Measurements from ENCODE around the gene VPS37C. TPM values are rescaled to one million over a fixed set of nuclear protein-coding genes. Genes with fewer than 3 reads are reported as not detected.

The VPS37C gene
- total and polyA plus RNA-seq, 2 of the 13 experiments (the other 11 are each of a cell fraction or from before 2014, with no cell fraction given): 7.5 to 8.8 TPM

- TF ChIP-seq ZNF687 (CRISPR knock-in tag; IDR thresholded peaks at IDR 0.05) (peak; percentile 81), IRX3 (CRISPR knock-in tag; IDR thresholded peaks at IDR 0.05; ENCODE audit: borderline replicate concordance, low read depth) (no peak), ZNF598 (CRISPR knock-in tag; IDR thresholded peaks at IDR 0.05; ENCODE audit: borderline replicate concordance) (0 out of 2 replicates have a peak, but pooled peaks have one; percentile 47), SNAPC5 (CRISPR knock-in tag; IDR thresholded peaks at IDR 0.05; ENCODE audit: borderline replicate concordance) (no peak), ZNF354B (CRISPR knock-in tag; IDR thresholded peaks at IDR 0.05) (no peak), GLMP (CRISPR knock-in tag; IDR thresholded peaks at IDR 0.05; ENCODE audit: borderline replicate concordance) (no peak), HINFP (CRISPR knock-in tag; IDR thresholded peaks at IDR 0.05; ENCODE audit: low read depth) (0 out of 2 replicates have a peak, but pooled peaks have one; percentile 24), IRF9 (CRISPR knock-in tag; IDR thresholded peaks at IDR 0.05; ENCODE audit: borderline replicate concordance) (peak; percentile 75; the same call in 1 of the 2 replicates), SOX13 (IDR thresholded peaks at IDR 0.05) (no peak), SOX13 (CRISPR knock-in tag; conservative IDR thresholded peaks at IDR 0.05 in 1 of 2, IDR thresholded peaks at IDR 0.05 in 1 of 2) (peak in 1 of 2 experiments; percentile 47; a peak in 1 of 4 replicates), SETDB1 (CRISPR knock-in tag; IDR thresholded peaks at IDR 0.05; ENCODE audit: borderline replicate concordance) (no peak), ZNF337 (CRISPR knock-in tag; IDR thresholded peaks at IDR 0.05; ENCODE audit: borderline replicate concordance, low read depth) (no peak), EED (CRISPR knock-in tag; IDR thresholded peaks at IDR 0.05) (peak; percentile 93), CBX5 (CRISPR knock-in tag; IDR thresholded peaks at IDR 0.05; ENCODE audit: borderline replicate concordance) (peak; percentile 90), ZNF230 (CRISPR knock-in tag; IDR thresholded peaks at IDR 0.05) (no peak), ZKSCAN1 (IDR thresholded peaks at IDR 0.05; ENCODE audit: low read length) (no peak), ZNF264 (CRISPR knock-in tag; IDR thresholded peaks at IDR 0.05) (no peak), ZNF704 (CRISPR knock-in tag; IDR thresholded peaks at IDR 0.05; ENCODE audit: borderline replicate concordance) (no peak)
Measured at GRCh38 chr11:61129639-61130523, 31.3 kb downstream of the VPS37C start (continued).

Measured in HepG2 (cell line).